Measurements from ENCODE around the gene EPB41L5.

- no peak for TF ChIP-seq RAD21 (IDR thresholded peaks at IDR 0.05; ENCODE audit: insufficient read depth, low read depth, low read length)
- TF ChIP-seq REST (IDR thresholded peaks at IDR 0.05; ENCODE audit: low read depth, low read length) = no peak
- no peak for TF ChIP-seq EP300 (IDR thresholded peaks at IDR 0.05; ENCODE audit: borderline replicate concordance in 1 of 2, control insufficient read depth in 1 of 2, low read depth in 2 of 2, low read length in 2 of 2)
- no peak for TF ChIP-seq ZSCAN29 (IDR thresholded peaks at IDR 0.05)
- TF ChIP-seq SMAD5 (IDR thresholded peaks at IDR 0.05; ENCODE audit: low read depth) = no peak
- TF ChIP-seq POLR2A (IDR thresholded peaks at IDR 0.05; ENCODE audit: low read depth, low read length) = no peak
- TF ChIP-seq TCF3 (IDR thresholded peaks at IDR 0.05; ENCODE audit: borderline replicate concordance, insufficient read depth, low read depth, low read length) = no peak
- no peak for TF ChIP-seq CTCF (IDR thresholded peaks at IDR 0.05 in 2 of 3, conservative IDR thresholded peaks at IDR 0.05 in 1 of 3; ENCODE audit: control insufficient read depth in 2 of 3, extremely low read depth in 1 of 3, insufficient read depth in 1 of 3, low read depth in 3 of 3, low read length in 3 of 3)
- TF ChIP-seq TAF1 (IDR thresholded peaks at IDR 0.05; ENCODE audit: borderline replicate concordance, low read depth, low read length) = no peak
Observed at GRCh38 chr2:120140866-120141265, 128.0 kb downstream of the EPB41L5 start.

Data from GM12878 (cell line).